IMR-90 (cell line): ENCODE results near the gene OR2AG2.

Experiments used
- BHLHE40 ChIP-seq: fragments of 150-350 bp; IDR thresholded peaks from 2 replicates; pipeline ENCODE4 v1.6.1; 2016; ENCODE audit warnings: mild to moderate bottlenecking, low read depth, low read length
- POLR2A ChIP-seq: IDR thresholded peaks from 2 replicates; pipeline ENCODE4 v1.6.1; 2012; ENCODE audit warnings: mild to moderate bottlenecking, low read depth, low read length
- RAD21 ChIP-seq: IDR thresholded peaks from 2 replicates; pipeline ENCODE4 v1.6.1; 2012; ENCODE audit warnings: low read length, improper control_type of control experiment
- TF ChIP-seq, protein P1 (sequence below): conservative IDR thresholded peaks from 2 replicates; pipeline ENCODE4 v1.5.1; 2012; ENCODE audit warnings: mild to moderate bottlenecking, low read depth, low read length, improper control_type of control experiment
- TF ChIP-seq, protein P2 (sequence below): fragments of 150-350 bp; IDR thresholded peaks from 2 replicates; pipeline ENCODE4 v1.6.1; 2016; ENCODE audit warnings: low read depth, mild to moderate bottlenecking, low read length, moderate library complexity, borderline replicate concordance
- TF ChIP-seq, protein P3 (sequence below): fragments of 150-350 bp; IDR thresholded peaks from 2 replicates; pipeline ENCODE4 v1.6.1; 2017; ENCODE audit warnings: mild to moderate bottlenecking, antibody characterized with exemption, low read length, low read depth

DNA sequence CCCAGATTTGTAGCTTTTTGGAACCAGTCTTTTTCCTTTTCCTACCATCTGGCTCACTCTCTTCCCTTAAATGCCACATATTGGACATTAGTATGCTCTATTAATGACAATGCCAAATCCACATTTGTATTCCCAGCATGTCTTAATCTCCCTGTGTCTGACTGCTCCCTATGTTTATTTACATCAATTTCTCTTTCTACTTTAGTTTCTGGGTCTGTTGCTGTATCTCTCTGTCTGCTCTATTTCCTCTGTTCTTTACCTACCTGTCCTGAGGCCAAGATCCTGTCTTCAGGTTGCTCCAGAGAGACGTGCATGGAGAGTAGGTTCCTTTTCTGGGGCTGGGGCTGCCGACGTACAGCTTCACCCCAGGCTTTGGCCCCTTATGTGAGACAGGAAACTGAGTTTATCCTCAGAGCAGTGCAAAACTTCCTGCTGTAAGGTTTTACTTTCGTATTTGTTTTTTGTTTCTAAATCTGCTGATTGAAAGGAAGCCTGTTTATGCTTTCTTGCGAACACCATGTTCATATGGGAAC, 25.6 kb downstream of the OR2AG2 start:
- no peak for TF ChIP-seq BHLHE40
- TF ChIP-seq, protein P1, sequence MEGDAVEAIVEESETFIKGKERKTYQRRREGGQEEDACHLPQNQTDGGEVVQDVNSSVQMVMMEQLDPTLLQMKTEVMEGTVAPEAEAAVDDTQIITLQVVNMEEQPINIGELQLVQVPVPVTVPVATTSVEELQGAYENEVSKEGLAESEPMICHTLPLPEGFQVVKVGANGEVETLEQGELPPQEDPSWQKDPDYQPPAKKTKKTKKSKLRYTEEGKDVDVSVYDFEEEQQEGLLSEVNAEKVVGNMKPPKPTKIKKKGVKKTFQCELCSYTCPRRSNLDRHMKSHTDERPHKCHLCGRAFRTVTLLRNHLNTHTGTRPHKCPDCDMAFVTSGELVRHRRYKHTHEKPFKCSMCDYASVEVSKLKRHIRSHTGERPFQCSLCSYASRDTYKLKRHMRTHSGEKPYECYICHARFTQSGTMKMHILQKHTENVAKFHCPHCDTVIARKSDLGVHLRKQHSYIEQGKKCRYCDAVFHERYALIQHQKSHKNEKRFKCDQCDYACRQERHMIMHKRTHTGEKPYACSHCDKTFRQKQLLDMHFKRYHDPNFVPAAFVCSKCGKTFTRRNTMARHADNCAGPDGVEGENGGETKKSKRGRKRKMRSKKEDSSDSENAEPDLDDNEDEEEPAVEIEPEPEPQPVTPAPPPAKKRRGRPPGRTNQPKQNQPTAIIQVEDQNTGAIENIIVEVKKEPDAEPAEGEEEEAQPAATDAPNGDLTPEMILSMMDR, result no peak
- TF ChIP-seq, protein P2, sequence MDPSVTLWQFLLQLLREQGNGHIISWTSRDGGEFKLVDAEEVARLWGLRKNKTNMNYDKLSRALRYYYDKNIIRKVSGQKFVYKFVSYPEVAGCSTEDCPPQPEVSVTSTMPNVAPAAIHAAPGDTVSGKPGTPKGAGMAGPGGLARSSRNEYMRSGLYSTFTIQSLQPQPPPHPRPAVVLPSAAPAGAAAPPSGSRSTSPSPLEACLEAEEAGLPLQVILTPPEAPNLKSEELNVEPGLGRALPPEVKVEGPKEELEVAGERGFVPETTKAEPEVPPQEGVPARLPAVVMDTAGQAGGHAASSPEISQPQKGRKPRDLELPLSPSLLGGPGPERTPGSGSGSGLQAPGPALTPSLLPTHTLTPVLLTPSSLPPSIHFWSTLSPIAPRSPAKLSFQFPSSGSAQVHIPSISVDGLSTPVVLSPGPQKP, result no peak
- TF ChIP-seq RAD21, result no peak
- no peak for TF ChIP-seq POLR2A
- TF ChIP-seq, protein P3, sequence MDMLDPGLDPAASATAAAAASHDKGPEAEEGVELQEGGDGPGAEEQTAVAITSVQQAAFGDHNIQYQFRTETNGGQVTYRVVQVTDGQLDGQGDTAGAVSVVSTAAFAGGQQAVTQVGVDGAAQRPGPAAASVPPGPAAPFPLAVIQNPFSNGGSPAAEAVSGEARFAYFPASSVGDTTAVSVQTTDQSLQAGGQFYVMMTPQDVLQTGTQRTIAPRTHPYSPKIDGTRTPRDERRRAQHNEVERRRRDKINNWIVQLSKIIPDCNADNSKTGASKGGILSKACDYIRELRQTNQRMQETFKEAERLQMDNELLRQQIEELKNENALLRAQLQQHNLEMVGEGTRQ, result no peak
